Measurements from ENCODE around the gene CREB3L2.

The CREB3L2 gene

GRCh38 chr7:137951700-137952425, 50.0 kb downstream of the CREB3L2 start:
- DNase-seq (ENCODE audit: low read depth) = no peak

DNA sequence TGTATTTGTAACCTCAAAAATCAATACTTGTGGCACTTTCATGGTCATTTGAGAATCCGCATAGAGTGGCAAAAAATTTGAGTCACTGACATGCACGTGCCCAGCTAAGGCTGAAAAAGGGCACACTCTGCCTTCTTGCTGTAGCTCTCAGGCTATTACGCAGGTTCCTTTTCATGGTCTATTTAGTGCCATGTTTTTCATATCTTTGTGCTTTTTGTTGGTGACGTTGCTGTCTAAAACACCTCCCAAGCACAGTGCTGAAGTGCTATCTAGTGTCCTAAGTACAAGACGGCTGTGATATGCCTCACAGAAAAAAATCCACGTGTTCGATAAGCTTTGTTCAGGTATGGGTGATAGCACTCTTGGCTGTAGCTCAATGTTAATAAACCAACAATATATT, 50.9 kb downstream of the CREB3L2 start:
- no peak for DNase-seq (ENCODE audit: low read depth)

GRCh38 chr7:137950263-137950621, 51.6 kb downstream of the CREB3L2 start:
- DNase-seq (ENCODE audit: low read depth) = no peak

- no peak for DNase-seq (ENCODE audit: low read depth)
Observed at GRCh38 chr7:137949416-137950262, 52.2 kb downstream of the CREB3L2 start.

DNA sequence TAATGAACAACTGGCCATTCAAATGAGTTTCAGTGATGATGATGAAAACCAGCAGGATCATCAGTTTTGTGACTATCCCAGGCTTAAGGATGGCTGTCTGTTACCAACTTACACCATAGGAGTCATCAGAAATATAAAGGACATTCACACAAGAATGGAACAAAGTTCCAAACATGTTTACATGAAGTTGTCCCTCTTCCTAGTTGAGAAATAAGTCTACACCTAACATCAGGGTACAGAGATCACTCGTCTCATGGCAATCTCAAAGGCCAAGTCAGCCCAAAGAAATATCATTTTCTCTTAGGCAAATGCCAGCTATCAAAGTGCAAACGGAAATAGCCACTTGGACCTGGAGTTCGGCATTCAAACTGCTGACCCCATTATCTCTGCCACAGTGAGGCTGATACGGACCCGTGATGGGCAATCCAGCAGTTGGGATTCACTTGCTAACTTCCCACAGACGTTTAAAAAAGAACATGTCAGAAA, 53.0 kb downstream of the CREB3L2 start:
- no peak for DNase-seq (ENCODE audit: low read depth)

DNA sequence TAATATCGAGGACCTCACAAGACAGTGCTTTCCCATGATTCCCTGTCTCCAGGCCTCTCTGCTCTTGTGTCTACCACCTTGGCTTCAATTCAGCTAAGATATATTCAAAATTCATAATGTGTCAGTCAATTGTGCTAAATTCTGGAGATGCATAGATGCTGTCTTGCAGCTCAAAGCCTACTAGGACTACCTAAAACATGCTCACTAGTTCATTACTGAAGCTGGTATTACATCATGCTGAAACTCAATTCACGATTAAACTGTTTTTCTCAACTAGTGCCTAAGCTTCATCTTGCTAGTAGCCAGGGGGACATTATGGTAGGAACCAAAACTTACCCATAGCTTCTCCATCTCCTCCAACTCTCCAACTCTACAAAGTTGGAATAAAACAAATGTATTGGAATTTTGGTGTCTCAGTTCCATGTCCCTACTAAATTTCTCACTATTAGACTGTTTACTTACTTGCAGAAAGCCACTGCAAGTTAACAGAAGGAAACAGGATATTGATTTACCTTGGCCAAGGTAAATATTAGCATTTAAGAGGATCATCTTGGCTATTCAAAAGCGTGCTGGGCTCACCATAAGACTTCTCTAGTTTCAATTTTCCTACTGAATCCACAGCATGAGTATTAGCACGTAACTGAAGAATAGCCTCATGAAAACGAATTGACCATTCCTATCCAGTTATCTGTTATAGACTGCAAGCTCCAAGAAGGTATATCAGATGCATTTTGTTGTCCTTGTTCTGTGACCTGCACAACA, 53.6 kb downstream of the CREB3L2 start:
- no peak for DNase-seq (ENCODE audit: low read depth)

DNA sequence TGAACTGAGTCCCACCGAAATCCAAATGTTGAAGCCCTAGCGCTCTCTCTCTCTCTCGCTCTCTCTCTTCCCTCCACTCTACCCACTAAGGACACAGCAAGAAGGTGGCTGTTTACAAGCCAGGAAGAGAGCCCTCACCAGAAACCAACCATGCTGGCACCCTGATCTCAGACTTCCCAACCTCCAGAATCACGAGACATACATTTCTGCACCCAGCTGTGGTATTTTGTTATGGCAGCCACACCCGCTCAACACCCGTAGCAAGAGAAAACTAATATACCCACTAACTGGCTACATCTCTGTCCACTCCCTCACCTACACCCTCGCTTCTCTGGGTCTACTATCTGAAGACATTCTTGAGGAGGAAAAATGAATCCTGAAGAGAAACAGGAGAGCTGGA, 54.8 kb downstream of the CREB3L2 start:
- no peak for DNase-seq (ENCODE audit: low read depth)

DNA sequence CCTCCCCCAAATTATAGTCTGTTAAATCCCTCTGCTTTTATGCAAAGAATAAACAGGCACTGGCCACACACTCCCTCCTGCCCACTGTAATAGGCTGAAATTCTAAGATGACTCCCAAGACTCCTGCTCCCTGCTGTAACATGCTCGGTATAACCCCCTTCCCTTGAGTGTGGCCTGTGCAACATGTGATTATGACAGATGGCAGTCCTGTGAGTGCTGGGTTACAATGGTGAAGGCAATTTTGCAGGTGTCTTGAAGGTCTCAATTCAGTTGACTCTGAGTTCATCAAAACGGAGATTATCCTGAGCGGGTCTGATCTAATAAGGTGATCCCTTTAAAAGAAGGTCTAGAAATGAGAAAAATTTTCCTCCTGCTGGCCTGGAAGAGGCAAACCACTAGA, 55.9 kb downstream of the CREB3L2 start:
- DNase-seq (ENCODE audit: low read depth) = no peak

- no peak for DNase-seq (ENCODE audit: low read depth)
Observed at GRCh38 chr7:137944168-137944567, 57.7 kb downstream of the CREB3L2 start.

DNA sequence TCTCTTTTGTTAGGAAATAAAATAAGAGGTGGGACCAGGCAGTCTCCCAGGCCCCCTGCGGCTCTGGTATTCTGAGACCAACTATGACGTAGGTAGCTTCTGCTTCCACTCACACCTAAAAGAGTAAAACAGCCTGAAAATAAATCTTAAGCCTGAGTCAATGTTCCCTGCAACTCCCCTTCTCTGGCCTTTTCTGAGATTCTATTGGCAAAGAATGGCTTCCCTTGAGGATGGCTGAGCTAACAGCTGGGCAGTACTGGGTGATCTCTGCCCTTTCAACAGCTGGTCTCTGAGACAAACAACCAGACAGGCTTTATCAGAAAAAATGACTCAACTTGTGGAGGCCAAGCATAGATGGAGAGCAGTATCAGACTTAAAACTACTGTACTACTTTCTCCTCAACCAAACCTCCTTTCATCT, 58.7 kb downstream of the CREB3L2 start:
- DNase-seq (ENCODE audit: low read depth) = no peak

- DNase-seq (ENCODE audit: low read depth) = no peak
Observed at GRCh38 chr7:137942484-137943115, 59.3 kb downstream of the CREB3L2 start.

GRCh38 chr7:137940656-137941518, 61.0 kb downstream of the CREB3L2 start:
- no peak for DNase-seq (ENCODE audit: low read depth)

GRCh38 chr7:137940218-137940617, 61.7 kb downstream of the CREB3L2 start:
- no peak for DNase-seq (ENCODE audit: low read depth)

DNA sequence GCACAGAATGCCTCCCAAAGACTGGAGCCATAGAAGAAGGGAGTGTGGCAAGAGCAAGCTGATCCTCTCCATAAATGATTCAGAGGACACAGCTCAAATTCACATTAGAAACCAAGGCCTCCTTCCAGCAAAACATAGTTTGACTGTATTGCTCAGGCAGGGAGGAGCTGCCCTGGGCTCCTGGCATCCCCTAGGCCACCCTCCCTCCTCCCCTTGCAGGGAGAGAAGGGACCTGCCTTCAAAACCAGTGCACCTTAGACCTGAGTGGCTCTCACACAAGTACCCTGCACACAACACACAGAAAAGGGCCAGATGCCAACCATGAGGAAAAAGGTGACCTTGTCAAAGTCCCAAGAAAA, 64.7 kb downstream of the CREB3L2 start:
- DNase-seq (ENCODE audit: low read depth) = no peak

- no peak for DNase-seq (ENCODE audit: low read depth)
Observed at GRCh38 chr7:137936509-137937201, 65.2 kb downstream of the CREB3L2 start.

- DNase-seq (ENCODE audit: low read depth) = no peak
Observed at GRCh38 chr7:137935884-137936508, 65.9 kb downstream of the CREB3L2 start.

DNA sequence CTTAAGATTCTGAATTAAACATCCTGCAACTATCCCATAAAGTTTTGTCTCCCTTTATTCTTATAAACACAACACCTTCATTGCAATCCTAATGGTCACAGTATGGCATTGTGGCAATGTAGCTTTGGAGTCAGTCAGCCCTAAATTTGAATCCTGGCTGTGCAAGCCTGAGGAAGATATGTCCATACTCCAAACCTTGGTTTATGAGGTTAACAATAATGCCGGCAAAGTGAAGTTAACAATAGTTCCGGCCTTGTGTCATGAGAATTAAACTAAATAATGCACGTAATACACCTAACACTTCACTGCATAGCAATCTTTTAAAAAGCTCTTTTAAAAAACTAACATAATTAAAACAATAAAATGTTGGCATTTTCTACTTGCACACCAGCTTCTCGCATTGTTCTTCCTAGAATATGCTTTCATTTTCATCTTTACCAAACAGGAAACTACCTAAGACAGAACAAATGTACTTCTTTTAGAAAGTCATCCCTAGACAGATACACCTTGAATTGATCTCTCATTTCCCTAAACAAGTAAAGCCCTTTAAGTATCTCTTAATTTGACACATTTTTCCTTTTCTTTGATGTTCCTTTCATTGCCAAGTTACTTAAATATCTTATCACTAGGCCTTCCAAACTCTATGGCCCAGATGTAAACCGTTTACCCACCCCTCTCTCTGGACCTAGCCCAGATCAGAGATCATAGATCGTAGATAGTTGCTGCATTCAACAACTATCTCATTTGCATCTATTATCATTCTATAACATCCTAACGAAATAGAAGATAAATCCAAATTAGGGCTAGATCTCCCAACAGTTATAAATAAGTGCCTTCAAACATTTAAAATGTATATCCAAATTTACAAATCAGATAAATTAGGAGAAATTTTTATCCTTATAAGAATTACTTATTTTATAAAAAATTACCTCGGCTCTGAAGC, 66.7 kb downstream of the CREB3L2 start:
- DNase-seq (ENCODE audit: low read depth) = no peak

- DNase-seq (ENCODE audit: low read depth) = no peak
Observed at GRCh38 chr7:137934176-137934826, 67.6 kb downstream of the CREB3L2 start.

Data from activated T-cell treated with anti-CD3 and anti-CD28 coated beads for 24 hours (primary cell).